Stimulated activated naive CD4-positive, alpha-beta T cell (primary cell): Measurements from ENCODE around the gene HMX2.
"Not testable (repeated sequence)": the region's sequence is repeated elsewhere in the genome, so short reads cannot be mapped to it uniquely, and the experiment has no call there.

ENCODE experiments used
- DNase-seq, 6 experiments: peaks; one replicate each; lab custom pipeline; 2025; lab: John Stamatoyannopoulos, UW

The HMX2 gene

DNA sequence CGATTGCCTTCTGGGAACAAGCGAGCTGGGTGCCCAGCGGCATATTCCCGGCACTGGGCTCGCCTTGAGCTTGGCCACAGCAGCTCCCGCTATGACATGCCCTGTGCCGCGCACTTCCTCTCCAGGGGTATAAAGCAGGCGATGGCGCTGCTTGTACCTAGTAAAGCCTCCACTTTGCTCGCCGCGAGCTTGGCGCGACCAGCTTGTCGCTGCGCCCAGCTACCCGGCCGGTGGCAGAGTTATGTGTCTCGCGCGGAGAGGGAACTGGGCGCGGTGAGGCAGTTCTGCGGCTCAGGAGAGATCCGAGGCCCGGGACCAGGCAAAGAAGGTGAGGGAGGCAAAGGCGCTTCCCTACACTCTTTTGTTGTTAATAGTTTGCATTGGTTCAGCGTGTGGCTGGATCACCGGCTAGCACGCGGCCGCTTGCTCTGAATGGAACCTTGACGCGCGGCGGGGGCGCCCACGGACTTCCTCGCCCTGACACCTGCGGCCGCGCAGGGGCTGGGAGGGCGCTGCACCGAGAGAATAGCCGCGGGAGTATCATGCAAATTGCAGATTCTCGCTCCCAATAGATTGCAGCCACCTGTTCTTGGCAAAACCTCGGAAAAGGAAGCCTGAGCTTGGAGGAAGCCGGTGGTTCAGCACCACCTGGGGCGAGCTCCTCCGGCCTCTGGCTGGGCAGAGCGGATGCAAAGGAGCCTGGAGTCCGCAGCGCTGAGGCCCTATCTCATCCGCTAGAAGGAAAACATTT is 3.2 kb downstream of the HMX2 start:
- peak in 3 of 6 experiments; percentile 29 to 62 (median 41) for DNase-seq

DNA sequence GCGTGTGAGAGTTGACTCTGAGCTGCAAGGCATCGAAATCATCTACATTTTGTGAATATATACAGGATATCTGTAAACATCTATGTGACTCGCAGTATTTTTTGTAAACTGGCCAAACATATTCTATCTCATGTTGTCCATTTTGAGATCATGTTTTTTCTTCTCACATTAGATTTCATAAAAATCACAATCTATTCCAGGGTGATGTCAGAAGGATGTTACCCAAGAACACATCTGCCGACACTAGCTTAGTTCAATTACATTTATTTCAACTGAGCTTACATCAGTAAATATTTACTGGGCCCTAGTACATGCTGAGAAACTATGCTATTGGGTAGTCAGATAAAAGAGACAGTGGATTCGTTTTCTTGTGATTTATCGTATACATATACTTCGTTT is 3.8 kb downstream of the HMX2 start:
- no peak for DNase-seq

DNA sequence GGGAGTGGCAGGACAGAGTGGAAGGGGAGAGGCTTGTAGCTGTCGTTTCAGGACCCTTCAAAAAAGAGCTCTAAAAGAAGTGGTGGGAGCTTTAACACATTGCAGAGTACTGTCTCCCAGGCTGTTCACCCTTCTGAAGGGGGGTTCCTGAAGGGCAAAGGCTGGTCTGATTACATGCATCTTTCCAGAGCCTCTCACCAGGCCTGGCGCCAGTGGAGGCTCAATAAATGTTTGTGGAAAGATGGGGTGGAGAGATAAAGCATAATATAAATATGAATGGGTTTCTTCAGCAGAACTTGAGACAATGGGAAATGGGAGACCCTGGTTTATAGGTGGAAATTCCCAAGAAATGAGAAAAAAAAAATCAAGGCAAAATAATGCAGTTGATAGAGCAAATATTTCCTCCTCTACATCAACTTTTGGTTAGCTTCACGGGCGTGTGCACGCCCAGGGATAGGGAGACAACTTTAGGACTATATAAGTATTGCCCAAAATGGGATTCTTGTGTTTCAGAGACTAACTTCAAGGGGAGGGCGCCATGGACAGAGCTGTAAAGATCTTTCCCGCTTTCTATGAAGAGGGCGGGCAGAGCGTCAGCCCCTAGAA is 5.7 kb downstream of the HMX2 start:
- no peak for DNase-seq

DNA sequence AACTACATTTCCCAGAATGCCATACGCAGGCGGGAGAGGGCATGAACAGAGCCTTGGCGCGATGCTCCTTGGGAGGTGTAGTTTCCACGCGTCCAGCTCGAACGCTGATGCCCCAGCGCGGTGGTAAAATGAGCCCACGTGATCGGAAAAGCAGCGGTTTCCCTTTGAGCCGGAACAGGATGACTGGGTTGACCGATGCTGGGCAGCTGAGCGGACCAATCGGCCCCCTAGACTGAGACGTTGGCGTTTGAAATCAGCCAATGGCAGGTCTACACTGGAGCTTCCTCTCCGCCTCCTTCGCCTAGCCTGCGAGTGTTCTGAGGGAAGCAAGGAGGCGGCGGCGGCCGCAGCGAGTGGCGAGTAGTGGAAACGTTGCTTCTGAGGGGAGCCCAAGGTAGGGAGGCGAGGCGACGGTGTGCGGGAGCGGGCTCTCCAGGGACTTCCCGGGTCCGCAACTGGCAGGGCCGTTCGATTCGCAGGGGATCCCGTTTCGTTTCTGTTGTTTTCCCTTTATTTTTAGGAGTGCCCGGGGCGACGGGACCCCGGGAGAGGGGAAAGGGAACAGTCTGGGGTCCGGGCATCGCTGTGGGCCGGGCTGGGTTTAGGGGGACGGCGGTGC is 6.3 kb downstream of the HMX2 start, which contains the start of gene BUB3:
Gene BUB3, plus strand, starts transcription at position 311 of the 619 bp plus-strand sequence. CDS start 516 bp downstream, outside the sequence.
- peak; percentile 79 to 95 (median 90) for DNase-seq

DNA sequence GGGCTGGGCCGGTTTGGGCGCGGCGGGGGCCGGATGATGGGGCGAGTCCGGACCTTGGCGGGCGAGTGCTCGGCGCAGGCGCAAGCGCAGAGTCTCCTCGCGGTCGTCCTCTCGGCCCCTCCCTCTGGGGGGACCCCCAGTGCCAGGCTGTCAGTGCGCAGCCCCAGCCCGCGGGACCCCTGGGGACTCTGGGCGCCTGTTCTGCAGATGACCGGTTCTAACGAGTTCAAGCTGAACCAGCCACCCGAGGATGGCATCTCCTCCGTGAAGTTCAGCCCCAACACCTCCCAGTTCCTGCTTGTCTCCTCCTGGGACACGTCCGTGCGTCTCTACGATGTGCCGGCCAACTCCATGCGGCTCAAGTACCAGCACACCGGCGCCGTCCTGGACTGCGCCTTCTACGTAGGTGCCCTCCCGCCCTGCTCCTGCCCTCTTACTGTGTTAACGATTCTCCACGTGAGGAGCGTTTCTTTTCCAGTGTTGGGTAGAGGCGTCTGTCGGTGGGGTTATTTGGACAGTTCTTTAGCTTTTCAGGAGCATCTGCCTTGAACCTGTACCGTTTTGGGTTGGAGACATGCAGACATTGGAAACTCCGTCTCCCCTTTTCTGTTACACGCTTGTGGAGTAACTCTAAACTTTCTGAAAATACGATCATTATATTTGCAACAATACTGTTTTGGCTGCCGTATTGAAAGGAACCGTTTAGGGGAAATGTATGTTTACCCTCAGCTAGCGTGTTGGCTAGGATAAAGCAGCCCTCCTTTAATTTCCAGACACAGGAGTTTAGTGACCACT is 7.0 kb downstream of the HMX2 start:
- DNase-seq, result peak in 4 of 6 experiments; percentile 42 to 61 (median 46)

DNA sequence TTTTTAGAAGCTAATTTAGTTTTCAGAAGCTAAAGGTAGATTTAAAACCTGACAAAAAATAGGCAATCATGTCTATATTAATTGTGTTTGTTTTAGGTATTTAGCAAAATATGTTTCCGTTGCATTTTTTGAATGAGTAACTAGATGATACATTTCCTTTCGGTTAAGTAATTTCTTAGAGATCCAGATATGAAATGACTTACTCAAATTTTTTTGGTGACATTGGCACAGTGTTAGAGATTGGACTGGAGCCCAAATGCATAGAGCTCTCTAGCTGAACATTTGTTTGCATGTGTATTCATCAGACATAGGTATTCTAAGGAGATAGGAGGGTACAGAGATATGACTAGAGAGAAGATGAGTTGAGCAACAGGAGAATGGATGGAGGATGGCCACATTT is 8.1 kb downstream of the HMX2 start:
- no peak for DNase-seq

DNA sequence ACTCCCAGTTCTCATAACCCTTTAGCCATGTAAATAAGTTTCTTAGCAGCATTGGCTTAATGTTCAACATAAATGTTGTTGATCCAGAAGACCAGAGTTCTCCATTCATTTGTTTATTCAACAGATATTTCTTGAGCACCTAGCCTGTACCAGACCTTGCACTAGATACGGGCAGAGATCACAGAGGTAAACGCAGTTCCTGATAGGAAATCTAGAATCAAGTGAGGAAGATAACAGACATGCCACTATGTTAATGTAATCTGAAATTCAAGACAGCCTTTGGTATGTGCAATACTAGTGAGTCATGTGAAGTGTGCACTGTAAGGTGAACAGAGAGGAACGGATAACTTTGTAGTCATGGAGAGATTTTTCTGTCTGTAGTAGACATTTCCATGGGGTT is 9.3 kb downstream of the HMX2 start:
- no peak for DNase-seq

DNA sequence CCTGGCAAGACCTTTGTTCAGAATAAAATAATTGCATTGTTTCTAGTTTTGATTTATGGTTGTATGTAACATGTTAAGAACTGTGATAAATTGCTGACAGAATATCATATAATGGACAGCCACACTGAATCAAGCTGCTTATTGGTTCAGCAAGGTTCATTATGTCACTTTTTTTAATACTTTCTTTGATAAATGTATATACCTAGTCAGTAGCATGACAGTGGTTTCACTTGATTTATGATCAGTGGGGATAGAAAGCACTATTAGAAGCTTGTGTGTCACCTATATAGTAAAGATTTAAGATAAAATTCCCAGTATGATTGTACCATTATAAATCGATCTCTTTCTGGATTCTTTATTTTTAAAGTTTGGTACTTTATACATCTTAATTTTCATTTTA is 10.7 kb downstream of the HMX2 start:
- no peak for DNase-seq

DNA sequence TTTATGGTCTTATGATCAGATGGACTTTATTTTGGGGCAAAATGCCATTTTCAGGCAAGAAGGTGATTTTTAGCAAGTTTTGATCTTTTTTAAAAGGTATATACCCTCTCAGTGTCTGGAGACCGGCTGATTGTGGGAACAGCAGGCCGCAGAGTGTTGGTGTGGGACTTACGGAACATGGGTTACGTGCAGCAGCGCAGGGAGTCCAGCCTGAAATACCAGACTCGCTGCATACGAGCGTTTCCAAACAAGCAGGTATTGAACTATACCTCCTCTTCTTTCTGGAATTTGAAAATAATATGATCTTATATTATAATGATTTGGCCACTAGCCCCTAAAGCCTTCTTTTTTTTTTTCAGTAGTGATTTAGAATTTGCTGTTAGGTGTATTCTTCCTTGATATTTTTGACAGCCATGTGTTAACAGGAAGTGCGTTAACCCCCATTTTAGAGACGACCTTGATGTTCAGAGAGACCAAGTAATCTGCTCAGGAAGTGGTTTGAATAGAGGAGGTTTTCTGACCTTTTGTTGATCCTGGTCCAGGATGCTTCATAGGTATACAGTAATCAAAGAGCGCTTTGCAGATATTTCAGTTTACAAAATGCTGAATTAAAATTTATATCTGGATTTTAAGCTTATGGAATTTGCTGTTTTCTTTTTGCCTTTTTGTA is 12.5 kb downstream of the HMX2 start:
- DNase-seq, result peak in 3 of 6 experiments; percentile 68 to 75 (median 70)

DNA sequence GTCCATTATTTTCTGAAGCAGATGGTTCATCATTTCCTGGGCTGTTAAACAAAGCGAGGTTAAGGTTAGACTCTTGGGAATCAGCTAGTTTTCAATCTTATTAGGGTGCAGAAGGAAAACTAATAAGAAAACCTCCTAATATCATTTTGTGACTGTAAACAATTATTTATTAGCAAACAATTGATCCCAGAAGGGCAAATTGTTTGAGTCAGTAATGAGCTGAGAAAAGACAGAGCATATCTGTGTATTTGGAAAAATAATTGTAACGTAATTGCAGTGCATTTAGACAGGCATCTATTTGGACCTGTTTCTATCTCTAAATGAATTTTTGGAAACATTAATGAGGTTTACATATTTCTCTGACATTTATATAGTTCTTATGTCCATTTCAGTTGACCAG is 16.4 kb downstream of the HMX2 start:
- no peak for DNase-seq

DNA sequence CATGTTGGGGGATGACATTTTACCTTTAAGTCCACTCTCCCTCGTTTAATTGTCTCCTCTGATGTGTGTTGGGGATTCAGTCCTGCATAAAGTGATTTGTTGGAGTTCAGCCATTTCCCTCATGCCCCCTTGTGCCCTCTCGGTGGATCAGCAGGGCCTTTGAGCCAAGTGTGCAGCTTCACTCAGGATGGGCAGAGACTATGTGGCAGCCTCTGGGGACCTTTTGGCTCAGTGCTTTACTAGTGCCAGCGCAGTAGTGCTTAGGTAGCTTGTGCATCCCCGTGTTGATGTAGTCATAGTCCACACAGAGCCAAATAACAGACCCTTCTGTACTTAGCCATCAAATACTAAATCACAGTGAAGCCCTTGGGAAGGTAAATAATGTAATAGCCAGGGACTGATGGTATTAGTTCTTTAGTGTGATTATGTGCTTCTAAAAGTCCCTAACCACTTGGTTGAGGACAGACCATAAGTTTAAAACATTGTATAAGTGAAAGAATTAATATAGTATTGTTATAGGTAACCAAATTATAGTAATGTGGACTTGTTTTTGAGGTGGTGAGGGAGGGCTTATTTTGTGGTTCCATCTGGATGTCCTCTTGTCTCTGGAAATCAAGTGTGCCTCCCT is 17.6 kb downstream of the HMX2 start:
- DNase-seq, result no peak

DNA sequence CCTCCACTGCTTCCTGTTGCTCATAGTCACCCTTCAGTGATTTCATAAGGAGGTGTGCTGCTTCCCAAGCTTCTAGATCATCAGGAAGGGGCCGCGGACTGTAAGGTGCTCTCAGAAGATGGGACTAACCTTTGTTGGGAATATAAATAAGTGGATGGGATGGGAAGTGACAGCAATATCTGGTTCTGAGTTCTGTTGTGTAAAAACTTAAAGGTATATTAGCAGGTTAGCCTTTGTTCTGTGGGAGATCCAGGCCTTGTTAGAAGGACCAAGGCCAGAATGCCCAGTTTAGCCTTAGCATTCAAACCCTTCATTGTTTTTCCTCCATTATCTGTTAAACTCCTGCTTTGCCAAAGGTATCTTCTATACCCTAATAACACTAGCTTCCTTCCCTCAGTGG is 18.7 kb downstream of the HMX2 start:
- DNase-seq, result no peak

DNA sequence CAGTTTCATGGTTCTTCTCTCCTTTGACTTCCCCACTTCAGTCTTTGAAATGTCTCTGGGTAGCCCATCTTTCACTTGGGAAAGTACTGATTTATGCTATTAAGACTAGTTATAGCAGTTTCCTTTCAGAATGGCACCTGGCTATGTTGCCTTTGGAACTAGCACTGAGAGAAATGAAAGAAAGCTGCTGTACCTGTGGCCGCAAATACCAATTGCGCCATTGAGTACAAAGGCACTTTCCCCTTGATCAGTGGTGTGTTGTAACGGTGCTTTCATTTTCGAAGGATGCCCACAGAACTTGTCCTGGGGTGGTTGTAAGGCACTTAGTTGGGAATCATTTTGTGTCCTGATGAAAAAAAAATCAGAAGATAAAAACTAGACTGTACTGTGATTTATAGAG is 23.0 kb downstream of the HMX2 start:
- no peak for DNase-seq

DNA sequence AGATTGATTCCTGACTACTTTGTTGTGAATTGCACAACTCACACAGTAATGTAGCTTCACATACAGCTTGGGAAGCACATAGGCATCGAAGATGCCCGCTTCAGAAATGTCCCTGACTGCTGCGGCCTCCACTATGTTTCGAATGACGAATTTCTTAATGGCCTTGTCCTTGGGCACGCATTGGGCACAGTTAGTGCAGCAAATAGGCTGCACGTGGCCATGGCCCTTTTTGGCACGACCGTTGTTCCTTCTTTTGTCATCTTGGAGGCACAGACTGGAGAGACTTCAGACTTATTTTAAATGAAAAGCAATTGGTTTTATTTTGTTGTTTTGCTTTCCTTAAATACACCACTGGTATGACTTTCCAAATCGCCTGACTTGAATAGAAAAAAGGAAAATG is 23.7 kb downstream of the HMX2 start:
- not testable (repeated sequence) for DNase-seq

DNA sequence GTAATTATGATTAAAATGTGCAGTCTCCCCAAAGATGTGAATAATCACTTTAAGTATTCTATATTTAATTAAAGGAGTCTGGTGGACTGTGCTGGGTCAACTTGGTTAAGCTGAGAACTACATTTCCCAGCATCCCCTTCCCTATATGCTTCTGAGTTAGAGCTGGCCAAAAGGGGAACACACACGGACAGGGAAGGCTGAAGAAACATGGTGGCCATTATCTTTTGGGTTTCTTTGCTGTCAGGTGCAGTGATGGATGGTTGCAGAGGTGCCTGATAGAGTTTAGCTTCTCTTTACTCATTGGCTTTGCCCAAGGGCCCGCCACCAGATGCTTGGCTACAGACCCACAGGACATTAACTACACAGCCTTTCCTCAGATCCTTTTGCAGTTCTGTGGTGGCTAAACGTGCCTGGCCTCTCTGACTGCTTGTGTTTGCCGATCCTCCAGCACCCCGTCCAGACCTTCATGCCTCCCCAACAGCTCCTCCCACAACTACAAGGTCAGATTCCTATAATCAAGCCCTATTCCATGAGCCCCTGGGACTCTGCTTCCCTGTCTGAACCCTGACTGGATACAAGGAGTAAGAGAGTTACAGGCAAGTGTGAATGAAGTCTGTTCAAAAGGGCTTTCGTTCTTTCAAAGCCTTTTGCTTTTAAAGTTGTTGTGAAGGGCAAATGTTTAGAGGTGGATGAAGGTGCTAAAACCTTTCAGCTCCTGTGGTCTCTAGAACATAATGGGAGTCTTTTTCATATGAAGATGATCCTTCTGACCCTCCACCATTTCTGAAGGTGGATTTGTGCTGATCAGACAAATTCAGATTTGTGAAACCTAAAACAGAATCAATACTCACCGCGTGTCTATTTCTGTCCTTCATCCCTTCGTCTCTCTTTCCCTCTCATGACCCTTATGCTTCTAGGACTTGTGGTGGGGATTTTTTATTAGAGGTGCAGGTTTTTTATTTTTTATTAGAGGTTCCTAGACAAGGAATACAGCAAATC is 27.8 kb downstream of the HMX2 start:
- no peak for DNase-seq

DNA sequence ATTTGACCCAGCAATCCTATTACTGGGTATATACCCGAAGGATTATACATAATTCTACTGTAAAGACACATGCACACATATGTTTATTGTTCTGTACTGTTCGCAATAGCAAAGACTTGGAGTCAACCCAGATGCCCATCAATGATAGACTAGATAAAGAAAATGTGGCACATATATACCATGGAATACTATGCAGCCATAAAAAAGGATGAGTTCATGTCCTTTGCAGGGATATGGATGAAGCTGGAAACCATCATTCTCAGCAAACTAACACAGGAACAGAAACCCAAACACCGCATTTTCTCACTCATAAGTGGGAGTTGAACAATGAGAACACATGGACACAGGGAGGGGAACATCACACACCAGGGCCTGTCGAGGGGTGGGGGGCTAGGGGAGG is 30.5 kb downstream of the HMX2 start:
- not testable (repeated sequence) for DNase-seq

DNA sequence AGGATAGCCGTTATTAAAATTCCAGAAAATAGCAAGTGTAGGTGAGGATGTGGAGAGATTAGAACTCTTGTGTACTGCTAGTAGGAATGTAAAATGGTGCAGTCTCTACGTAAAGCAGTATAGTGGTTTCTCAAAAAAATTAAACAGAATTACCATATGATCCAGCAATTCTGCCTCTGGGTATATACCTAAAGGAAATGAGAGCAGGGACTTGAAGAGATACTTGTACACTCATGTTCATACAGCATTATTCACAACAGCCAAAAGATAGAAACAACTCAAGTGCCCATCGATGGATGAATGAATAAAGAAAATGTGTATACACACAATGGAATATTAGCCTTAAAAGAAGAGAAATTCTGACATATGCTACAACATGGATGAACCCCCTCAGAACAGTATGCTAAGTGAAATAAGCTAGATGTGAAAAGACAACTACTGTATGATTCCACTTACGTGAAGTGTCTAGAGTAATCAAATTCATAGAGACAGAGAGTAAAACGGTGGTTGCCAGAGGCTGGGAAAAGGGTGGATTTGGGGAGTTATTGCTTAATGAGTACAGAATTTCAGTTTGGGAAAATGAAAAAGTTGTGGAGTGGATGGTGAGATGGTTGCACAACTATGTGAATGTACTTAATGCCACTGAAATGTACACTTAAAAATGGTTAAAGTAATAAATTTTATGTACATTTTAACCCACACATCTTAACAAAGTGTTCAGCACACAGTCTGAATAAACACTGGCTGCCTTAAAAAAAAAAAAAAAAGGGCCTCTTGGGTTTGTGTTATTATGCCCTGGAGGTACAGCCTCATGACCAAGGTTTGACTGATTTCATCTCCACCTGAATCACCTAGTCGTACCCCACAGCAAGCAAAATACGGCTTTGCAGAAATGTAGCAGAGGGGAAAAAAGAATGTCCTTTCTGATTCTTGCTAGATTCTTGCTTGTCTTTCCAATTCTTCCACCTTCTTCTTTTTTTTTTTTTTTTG is 32.5 kb downstream of the HMX2 start:
- no peak for DNase-seq

DNA sequence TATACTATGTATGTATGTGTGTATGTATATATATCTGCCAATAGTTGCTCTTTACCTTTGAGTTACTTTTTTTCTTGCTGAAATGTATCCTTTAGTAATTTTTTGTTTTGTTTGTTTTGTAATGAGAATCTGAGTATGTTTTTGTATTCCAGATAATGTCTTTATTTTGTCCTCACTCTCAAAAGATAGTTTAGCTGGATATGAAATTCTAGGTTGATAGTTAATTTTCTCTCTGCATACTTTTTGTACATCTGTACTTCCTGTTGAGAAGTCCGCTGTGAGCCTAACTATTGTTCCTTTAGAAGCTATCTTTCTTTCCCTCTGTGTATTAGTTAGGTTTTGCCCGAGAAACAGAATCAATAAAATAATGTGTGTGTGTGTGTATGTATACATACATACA is 35.8 kb downstream of the HMX2 start:
- DNase-seq, result no peak

DNA sequence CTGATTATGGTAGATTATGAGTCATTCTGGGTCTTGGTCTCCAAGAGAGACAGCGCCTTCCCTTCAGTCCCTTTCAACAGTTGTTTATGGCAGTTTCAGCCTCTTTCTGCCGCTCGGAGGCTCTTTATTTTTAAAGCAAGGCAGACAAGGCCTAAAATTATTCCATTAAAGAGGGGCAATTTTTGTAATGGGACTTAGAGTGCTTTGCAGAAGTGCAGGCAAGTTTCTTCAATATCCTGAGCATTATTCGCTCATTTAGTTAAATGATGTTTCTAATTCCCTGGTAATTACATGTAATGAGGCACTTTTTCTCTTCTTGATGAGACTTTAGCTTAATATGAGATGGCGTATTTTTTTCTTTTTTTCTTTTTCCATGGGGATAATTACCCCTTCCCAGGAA is 39.8 kb downstream of the HMX2 start:
- no peak for DNase-seq
